MM.1S (cell line): ENCODE measurements around the gene PCNT.

Source experiments
- CTCF ChIP-seq: fragments of 300-600 bp; sonication (generic); IDR thresholded peaks from 2 replicates; pipeline ENCODE4 v1.5.1; 2016; ENCODE audit warnings: antibody characterized with exemption, low read length, mixed read lengths
- EZH2 ChIP-seq: fragments of 300-600 bp; sonication (generic); optimal IDR thresholded peaks from 2 replicates; pipeline ENCODE3; 2017; ENCODE audit warnings: low read depth, mild to moderate bottlenecking, antibody characterized with exemption, low read length, mixed read lengths

- TF ChIP-seq CTCF (no peak), EZH2 (no peak)
These were observed 133.9 kb downstream of the PCNT start for GRCh38 chr21:46457801-46458314.
